GM15510 (cell line): Measurements from ENCODE around the gene GEMIN4.

Source experiments
- POLR2A ChIP-seq: IDR thresholded peaks from 3 replicates; pipeline ENCODE4 v1.6.1; 2011; ENCODE audit warnings: borderline replicate concordance; ENCODE audit not compliant: insufficient read length; ENCODE audit errors: extremely low read depth

GEMIN4 gene

GRCh38 chr17:746783-747629 is 5.1 kb downstream of the GEMIN4 start:
- no peak for TF ChIP-seq POLR2A

GRCh38 chr17:746181-746580 is 5.9 kb downstream of the GEMIN4 start:
- TF ChIP-seq POLR2A = no peak

GRCh38 chr17:745406-745805 is 6.7 kb downstream of the GEMIN4 start:
- no peak for TF ChIP-seq POLR2A

- no peak for TF ChIP-seq POLR2A
These were observed 7.1 kb downstream of the GEMIN4 start for GRCh38 chr17:744937-745336.

- TF ChIP-seq POLR2A = no peak
These were observed 8.9 kb downstream of the GEMIN4 start for GRCh38 chr17:743139-743538.

GRCh38 chr17:742147-742793 is 9.8 kb downstream of the GEMIN4 start:
- no peak for TF ChIP-seq POLR2A

- peak; percentile 15 for TF ChIP-seq POLR2A
These were observed 11.6 kb downstream of the GEMIN4 start for GRCh38 chr17:740240-741017.

- TF ChIP-seq POLR2A = no peak
These were observed 14.4 kb downstream of the GEMIN4 start for GRCh38 chr17:737561-738113.

GRCh38 chr17:733743-734142 is 18.3 kb downstream of the GEMIN4 start:
- TF ChIP-seq POLR2A = no peak

GRCh38 chr17:732902-733720 is 19.0 kb downstream of the GEMIN4 start:
- no peak for TF ChIP-seq POLR2A

GRCh38 chr17:732067-732901 is 19.8 kb downstream of the GEMIN4 start, which contains the start of gene TLCD3A:
TSS of gene TLCD3A (plus strand) at chr17:732596. CDS start at chr17:732648, 52 bp downstream.
- peak; percentile 30 for TF ChIP-seq POLR2A

- TF ChIP-seq POLR2A = no peak
These were observed 20.4 kb downstream of the GEMIN4 start for GRCh38 chr17:731644-732066.

GRCh38 chr17:728911-729310 is 23.2 kb downstream of the GEMIN4 start:
- TF ChIP-seq POLR2A = no peak
